HUES6 (cell line): ENCODE results near the gene CHSY3.

Experiments used
- H3K27ac ChIP-seq: 2 replicates; pipeline ENCODE4 v1.7.0; 2013; ENCODE audit warnings: low read depth, mild to moderate bottlenecking, low read length, inconsistent platforms
- H3K27me3 ChIP-seq: 2 replicates; pipeline ENCODE4 v1.6.1; 2013; ENCODE audit warnings: low read length; ENCODE audit not compliant: control insufficient read depth, insufficient read depth
- H3K36me3 ChIP-seq: 2 replicates; pipeline ENCODE4 v1.6.1; 2013; ENCODE audit warnings: low read length; ENCODE audit not compliant: control insufficient read depth, insufficient read depth
- H3K4me1 ChIP-seq: 2 replicates; pipeline ENCODE4 v1.6.1; 2013; ENCODE audit warnings: low read length; ENCODE audit not compliant: control insufficient read depth, insufficient read depth
- H3K4me3 ChIP-seq: 2 replicates; pipeline ENCODE4 v1.5.1; 2013; ENCODE audit warnings: low read depth, low read length
- H3K9ac ChIP-seq: one replicate; pipeline ENCODE4 v1.6.1; 2013; ENCODE audit warnings: mild to moderate bottlenecking, low read length
- H3K9me3 ChIP-seq: 2 replicates; pipeline ENCODE4 v1.6.1; 2013; ENCODE audit warnings: low read depth, low read length; ENCODE audit not compliant: control insufficient read depth, insufficient read depth

Gene CHSY3

GRCh38 chr5:130055572-130055971 lies 151.3 kb downstream of the CHSY3 start:
- Histone ChIP-seq H3K27me3 (no peaks in the 10 kb centered on the region), H3K9ac (no peak overlapping the region), H3K36me3 (no peaks in the 10 kb centered on the region), H3K4me3 (no peak overlapping the region), H3K4me1 (no peaks in the 10 kb centered on the region), H3K9me3 (no peaks in the 10 kb centered on the region), H3K27ac (no peak overlapping the region)

GRCh38 chr5:130061746-130062145 lies 157.5 kb downstream of the CHSY3 start:
- H3K9ac ChIP-seq = no peak overlapping the region
- H3K36me3 ChIP-seq = no peaks in the 10 kb centered on the region
- no peaks in the 10 kb centered on the region for H3K4me1 ChIP-seq
- H3K4me3 ChIP-seq = no peak overlapping the region
- H3K27ac ChIP-seq = no peak overlapping the region
- H3K9me3 ChIP-seq = no peaks in the 10 kb centered on the region
- no peaks in the 10 kb centered on the region for H3K27me3 ChIP-seq

- Histone ChIP-seq H3K36me3 (no peaks in the 10 kb centered on the region), H3K27ac (no peak overlapping the region), H3K27me3 (no peaks in the 10 kb centered on the region), H3K4me1 (no peaks in the 10 kb centered on the region), H3K9me3 (no peaks in the 10 kb centered on the region), H3K9ac (no peak overlapping the region), H3K4me3 (no peak overlapping the region)
These were observed 159.3 kb downstream of the CHSY3 start for GRCh38 chr5:130063603-130064002.

- no peak overlapping the region for H3K9ac ChIP-seq
These were observed 160.2 kb downstream of the CHSY3 start for GRCh38 chr5:130064484-130064883.

GRCh38 chr5:130065617-130066016 lies 161.4 kb downstream of the CHSY3 start:
- H3K4me1 ChIP-seq = no peaks in the 10 kb centered on the region
- no peaks in the 10 kb centered on the region for H3K9me3 ChIP-seq
- no peak overlapping the region for H3K4me3 ChIP-seq
- H3K36me3 ChIP-seq = no peaks in the 10 kb centered on the region
- H3K27me3 ChIP-seq = no peaks in the 10 kb centered on the region
- no peak overlapping the region for H3K27ac ChIP-seq
- no peak overlapping the region for H3K9ac ChIP-seq

More at GRCh38 chr5:130064484-130064883, 160.2 kb downstream of the CHSY3 start:
- H3K4me1 ChIP-seq = no peaks in the 10 kb centered on the region
- H3K9me3 ChIP-seq = no peaks in the 10 kb centered on the region
- no peak overlapping the region for H3K27ac ChIP-seq
- no peaks in the 10 kb centered on the region for H3K36me3 ChIP-seq
- H3K27me3 ChIP-seq = no peaks in the 10 kb centered on the region
- H3K4me3 ChIP-seq = no peak overlapping the region

- no peaks in the 10 kb centered on the region for H3K27me3 ChIP-seq
- no peaks in the 10 kb centered on the region for H3K4me1 ChIP-seq
- no peaks in the 10 kb centered on the region for H3K9me3 ChIP-seq
- no peak overlapping the region for H3K27ac ChIP-seq
- no peak overlapping the region for H3K4me3 ChIP-seq
- H3K36me3 ChIP-seq = no peaks in the 10 kb centered on the region
- H3K9ac ChIP-seq = no peak overlapping the region
These were observed 162.4 kb downstream of the CHSY3 start for GRCh38 chr5:130066644-130067043.

GRCh38 chr5:130067364-130067763 lies 163.1 kb downstream of the CHSY3 start:
- Histone ChIP-seq H3K9ac (no peak overlapping the region), H3K9me3 (no peaks in the 10 kb centered on the region), H3K4me1 (no peaks in the 10 kb centered on the region), H3K36me3 (no peaks in the 10 kb centered on the region), H3K27me3 (no peaks in the 10 kb centered on the region), H3K27ac (no peak overlapping the region), H3K4me3 (no peak overlapping the region)

GRCh38 chr5:130068101-130068500 lies 163.8 kb downstream of the CHSY3 start:
- Histone ChIP-seq H3K9me3 (no peaks in the 10 kb centered on the region), H3K4me3 (no peak overlapping the region), H3K4me1 (no peaks in the 10 kb centered on the region), H3K27ac (no peak overlapping the region), H3K9ac (no peak overlapping the region), H3K36me3 (no peaks in the 10 kb centered on the region), H3K27me3 (no peaks in the 10 kb centered on the region)

GRCh38 chr5:130068988-130069387 lies 164.7 kb downstream of the CHSY3 start:
- no peaks in the 10 kb centered on the region for H3K9me3 ChIP-seq
- H3K36me3 ChIP-seq = no peaks in the 10 kb centered on the region
- no peak overlapping the region for H3K9ac ChIP-seq
- no peaks in the 10 kb centered on the region for H3K4me1 ChIP-seq
- no peak overlapping the region for H3K4me3 ChIP-seq
- H3K27ac ChIP-seq = no peak overlapping the region
- H3K27me3 ChIP-seq = no peaks in the 10 kb centered on the region

GRCh38 chr5:130074820-130075219 lies 170.6 kb downstream of the CHSY3 start:
- H3K9me3 ChIP-seq = no peaks in the 10 kb centered on the region
- H3K27ac ChIP-seq = no peak overlapping the region
- H3K27me3 ChIP-seq = no peaks in the 10 kb centered on the region
- no peaks in the 10 kb centered on the region for H3K36me3 ChIP-seq
- no peak overlapping the region for H3K9ac ChIP-seq
- H3K4me1 ChIP-seq = no peaks in the 10 kb centered on the region
- no peak overlapping the region for H3K4me3 ChIP-seq

GRCh38 chr5:130077007-130077406 lies 172.7 kb downstream of the CHSY3 start:
- Histone ChIP-seq H3K9ac (no peak overlapping the region), H3K36me3 (no peaks in the 10 kb centered on the region), H3K27me3 (no peaks in the 10 kb centered on the region), H3K4me1 (no peaks in the 10 kb centered on the region), H3K4me3 (no peak overlapping the region), H3K27ac (no peak overlapping the region), H3K9me3 (no peaks in the 10 kb centered on the region)

GRCh38 chr5:130078661-130079060 lies 174.4 kb downstream of the CHSY3 start:
- no peak overlapping the region for H3K9ac ChIP-seq
- H3K4me3 ChIP-seq = no peak overlapping the region
- H3K4me1 ChIP-seq = no peaks in the 10 kb centered on the region
- H3K9me3 ChIP-seq = no peaks in the 10 kb centered on the region
- H3K27me3 ChIP-seq = no peaks in the 10 kb centered on the region
- H3K27ac ChIP-seq = no peak overlapping the region
- H3K36me3 ChIP-seq = no peaks in the 10 kb centered on the region
